ENCODE results near the gene ELMO1. TPM values are rescaled to one million over a fixed set of nuclear protein-coding genes. Genes with fewer than 3 reads are reported as not detected.
"Not testable (repeated sequence)": the region's sequence is repeated elsewhere in the genome, so short reads cannot be mapped to it uniquely, and the experiment has no call there.

ELMO1 gene
- total RNA-seq, 1 experiment from 2014 or later = 8.7 TPM

DNA sequence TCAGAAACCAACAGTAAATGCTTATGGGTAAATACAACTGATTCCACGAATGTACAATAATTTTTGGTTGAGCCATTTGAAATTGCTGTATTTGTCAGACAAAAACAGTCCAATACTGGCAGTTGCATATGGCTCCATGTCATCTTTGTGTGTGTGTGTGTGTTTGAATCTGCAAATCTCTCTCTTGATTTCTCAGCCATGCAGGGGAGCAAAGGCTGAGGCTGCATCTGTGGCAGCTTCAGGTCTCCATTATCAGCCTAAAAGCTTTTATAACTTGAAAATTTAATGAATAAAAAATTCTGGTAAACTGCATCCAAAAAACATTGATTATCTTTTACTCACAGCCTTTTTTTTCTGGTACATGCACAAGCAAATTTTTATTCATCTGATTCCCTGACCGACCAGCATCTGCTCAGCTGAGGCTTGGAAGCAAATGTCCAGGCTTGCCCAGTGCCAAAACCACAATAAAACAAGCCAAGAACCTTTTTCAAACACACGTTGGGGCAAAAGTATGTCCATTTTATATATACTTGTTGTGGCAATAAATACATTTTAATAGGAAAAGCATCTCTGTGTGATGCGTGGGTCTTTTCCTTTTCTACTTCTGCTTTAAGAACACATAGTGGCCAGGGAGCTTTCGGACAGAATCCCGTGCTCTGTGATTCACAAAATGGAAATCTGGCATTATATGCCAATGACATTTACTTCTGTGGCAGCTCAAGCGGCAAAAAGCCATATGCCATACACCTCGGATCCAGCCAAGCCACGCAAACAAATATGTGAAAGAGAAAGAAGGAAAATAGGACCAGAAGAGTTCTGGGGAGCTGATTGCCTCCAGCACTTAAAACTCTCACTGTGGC lies 448.8 kb downstream of the ELMO1 start:
- Histone ChIP-seq H3K4me3 (ENCODE audit: insufficient read depth, low read depth, low read length) (no peak overlapping the region), H3K27me3 (ENCODE audit: control insufficient read depth, insufficient read depth, low read length) (no peaks in the 10 kb centered on the region), H3K36me3 (replicated peaks; ENCODE audit: control insufficient read depth, insufficient read depth, low read length) (no peaks in the 10 kb centered on the region)
- DNase-seq = no peak

- Histone ChIP-seq H3K27me3 (ENCODE audit: control insufficient read depth, insufficient read depth, low read length) (no peaks in the 10 kb centered on the region), H3K36me3 (replicated peaks; ENCODE audit: control insufficient read depth, insufficient read depth, low read length) (no peaks in the 10 kb centered on the region), H3K4me3 (ENCODE audit: insufficient read depth, low read depth, low read length) (no peak overlapping the region)
- DNase-seq = no peak
Observed at GRCh38 chr7:36995776-36996175, 452.9 kb downstream of the ELMO1 start.

DNA sequence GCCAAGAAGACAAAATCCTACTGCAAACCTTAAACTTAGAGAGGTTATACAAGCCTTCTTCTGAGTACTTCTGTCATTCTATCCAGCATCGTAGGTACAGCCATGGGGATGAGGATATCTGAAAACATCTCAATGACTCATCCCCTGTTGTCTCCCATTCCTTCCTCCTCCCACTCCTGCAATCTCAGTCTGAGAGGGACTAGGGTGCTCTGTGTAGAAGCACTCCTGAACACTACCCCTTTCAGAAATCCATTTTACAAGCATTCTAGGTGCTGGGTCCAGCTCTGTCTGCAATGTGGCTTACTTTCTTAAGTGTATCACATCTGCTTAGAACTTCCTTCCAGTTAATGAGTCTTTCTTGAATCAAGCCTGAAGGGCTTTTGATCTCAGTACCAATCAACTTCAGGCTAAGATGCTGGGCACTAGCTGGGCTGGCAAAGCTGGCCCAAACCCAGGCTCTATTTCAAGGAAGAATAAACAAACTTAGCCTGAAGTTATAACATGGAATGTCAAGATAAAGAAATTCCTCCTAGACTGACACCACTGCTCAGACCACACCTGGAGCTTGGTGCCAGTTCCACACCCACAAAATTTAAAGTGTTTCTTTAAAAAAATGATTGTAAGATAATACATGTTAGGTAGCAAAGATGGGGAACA lies 454.1 kb downstream of the ELMO1 start:
- no peak for DNase-seq
- Histone ChIP-seq H3K4me3 (ENCODE audit: insufficient read depth, low read depth, low read length) (no peak overlapping the region), H3K36me3 (replicated peaks; ENCODE audit: control insufficient read depth, insufficient read depth, low read length) (no peaks in the 10 kb centered on the region), H3K27me3 (ENCODE audit: control insufficient read depth, insufficient read depth, low read length) (no peaks in the 10 kb centered on the region)

- peak; percentile 61 for DNase-seq
- Histone ChIP-seq H3K36me3 (replicated peaks; ENCODE audit: control insufficient read depth, insufficient read depth, low read length) (no peaks in the 10 kb centered on the region), H3K4me3 (ENCODE audit: insufficient read depth, low read depth, low read length) (no peak overlapping the region), H3K27me3 (ENCODE audit: control insufficient read depth, insufficient read depth, low read length) (no peaks in the 10 kb centered on the region)
Observed at GRCh38 chr7:36986948-36987724, 461.5 kb downstream of the ELMO1 start.

GRCh38 chr7:36986511-36986933 lies 462.1 kb downstream of the ELMO1 start:
- peak; percentile 30 for DNase-seq
- Histone ChIP-seq H3K36me3 (replicated peaks; ENCODE audit: control insufficient read depth, insufficient read depth, low read length) (no peaks in the 10 kb centered on the region), H3K27me3 (ENCODE audit: control insufficient read depth, insufficient read depth, low read length) (no peaks in the 10 kb centered on the region), H3K4me3 (ENCODE audit: insufficient read depth, low read depth, low read length) (no peak overlapping the region)

GRCh38 chr7:36985866-36986400 lies 462.7 kb downstream of the ELMO1 start:
- Histone ChIP-seq H3K4me3 (ENCODE audit: insufficient read depth, low read depth, low read length) (no peak overlapping the region), H3K27me3 (ENCODE audit: control insufficient read depth, insufficient read depth, low read length) (no peaks in the 10 kb centered on the region), H3K36me3 (replicated peaks; ENCODE audit: control insufficient read depth, insufficient read depth, low read length) (no peaks in the 10 kb centered on the region)
- no peak for DNase-seq

- no peaks in the 10 kb centered on the region for H3K36me3 ChIP-seq (replicated peaks; ENCODE audit: control insufficient read depth, insufficient read depth, low read length)
- H3K4me3 ChIP-seq (ENCODE audit: insufficient read depth, low read depth, low read length) = no peak overlapping the region
- no peak for DNase-seq
- no peaks in the 10 kb centered on the region for H3K27me3 ChIP-seq (ENCODE audit: control insufficient read depth, insufficient read depth, low read length)
Observed at GRCh38 chr7:36985316-36985715, 463.3 kb downstream of the ELMO1 start.

DNA sequence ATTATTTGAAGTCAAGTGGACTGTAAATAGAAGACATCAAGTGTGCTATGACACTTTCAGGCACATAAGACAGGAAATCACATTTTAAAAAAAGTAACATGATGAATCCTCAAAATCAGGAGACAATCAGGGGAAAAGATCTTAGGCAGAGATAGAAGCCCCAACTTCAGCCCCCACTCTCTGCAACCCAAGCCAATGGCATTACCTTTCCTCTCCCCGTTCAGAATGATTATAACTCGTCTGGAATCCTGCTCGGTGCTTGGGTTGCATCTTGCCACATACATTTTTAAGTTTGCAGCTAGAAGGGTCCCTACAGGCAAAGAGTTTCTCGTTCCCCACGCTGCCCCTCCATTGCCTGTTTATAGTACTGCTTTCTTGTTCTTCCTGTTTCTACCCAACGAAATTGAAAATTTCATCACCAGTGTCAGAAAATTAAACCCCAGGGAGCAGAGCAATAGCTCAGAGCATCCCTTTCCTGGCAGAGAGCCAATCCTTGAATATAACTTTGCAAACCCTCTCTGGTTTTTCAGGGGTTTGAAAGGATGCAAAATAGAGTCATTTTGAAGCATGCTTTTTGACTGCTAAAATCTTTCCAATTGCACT lies 463.9 kb downstream of the ELMO1 start:
- no peaks in the 10 kb centered on the region for H3K27me3 ChIP-seq (ENCODE audit: control insufficient read depth, insufficient read depth, low read length)
- DNase-seq = no peak
- H3K4me3 ChIP-seq (ENCODE audit: insufficient read depth, low read depth, low read length) = no peak overlapping the region
- no peaks in the 10 kb centered on the region for H3K36me3 ChIP-seq (replicated peaks; ENCODE audit: control insufficient read depth, insufficient read depth, low read length)

DNA sequence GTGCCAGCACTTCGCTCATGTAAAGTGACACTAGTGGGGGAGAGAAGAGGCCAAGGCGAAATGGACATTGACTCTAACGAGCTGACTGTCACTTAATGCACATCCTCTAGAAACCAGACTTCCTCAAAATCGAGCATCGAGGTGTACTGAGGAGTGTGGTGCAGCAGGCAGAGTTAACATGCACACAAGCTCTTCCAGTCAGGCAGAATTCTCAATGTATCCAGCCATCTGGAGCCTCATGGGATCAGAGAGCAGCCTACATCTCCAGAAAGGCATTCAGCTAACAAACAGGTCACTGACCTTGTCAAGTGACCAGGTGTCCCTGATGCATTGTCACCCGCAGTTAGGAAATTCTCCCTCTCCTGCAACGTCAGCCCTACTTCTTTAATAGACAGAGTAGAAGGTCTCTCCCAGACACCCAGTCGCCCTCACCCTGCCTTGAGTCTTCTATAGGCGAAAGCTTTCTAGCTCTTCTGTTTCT lies 464.6 kb downstream of the ELMO1 start:
- no peaks in the 10 kb centered on the region for H3K27me3 ChIP-seq (ENCODE audit: control insufficient read depth, insufficient read depth, low read length)

GRCh38 chr7:36982766-36983165 lies 465.9 kb downstream of the ELMO1 start:
- no peak overlapping the region for H3K4me3 ChIP-seq (ENCODE audit: insufficient read depth, low read depth, low read length)
- H3K27me3 ChIP-seq (ENCODE audit: control insufficient read depth, insufficient read depth, low read length) = no peaks in the 10 kb centered on the region
- DNase-seq = no peak
- no peaks in the 10 kb centered on the region for H3K36me3 ChIP-seq (replicated peaks; ENCODE audit: control insufficient read depth, insufficient read depth, low read length)

More for the DNA sequence above, 464.6 kb downstream of the ELMO1 start:
- DNase-seq = no peak
- no peaks in the 10 kb centered on the region for H3K36me3 ChIP-seq (replicated peaks; ENCODE audit: control insufficient read depth, insufficient read depth, low read length)
- H3K4me3 ChIP-seq (ENCODE audit: insufficient read depth, low read depth, low read length) = no peak overlapping the region

GRCh38 chr7:36979810-36980248 lies 468.8 kb downstream of the ELMO1 start:
- Histone ChIP-seq H3K36me3 (replicated peaks; ENCODE audit: control insufficient read depth, insufficient read depth, low read length) (no peaks in the 10 kb centered on the region), H3K4me3 (ENCODE audit: insufficient read depth, low read depth, low read length) (no peak overlapping the region), H3K27me3 (ENCODE audit: control insufficient read depth, insufficient read depth, low read length) (no peaks in the 10 kb centered on the region)
- DNase-seq = no peak

- Histone ChIP-seq H3K36me3 (replicated peaks; ENCODE audit: control insufficient read depth, insufficient read depth, low read length) (no peaks in the 10 kb centered on the region), H3K27me3 (ENCODE audit: control insufficient read depth, insufficient read depth, low read length) (no peaks in the 10 kb centered on the region), H3K4me3 (ENCODE audit: insufficient read depth, low read depth, low read length) (no peak overlapping the region)
- no peak for DNase-seq
Observed at GRCh38 chr7:36978461-36978860, 470.2 kb downstream of the ELMO1 start.

DNA sequence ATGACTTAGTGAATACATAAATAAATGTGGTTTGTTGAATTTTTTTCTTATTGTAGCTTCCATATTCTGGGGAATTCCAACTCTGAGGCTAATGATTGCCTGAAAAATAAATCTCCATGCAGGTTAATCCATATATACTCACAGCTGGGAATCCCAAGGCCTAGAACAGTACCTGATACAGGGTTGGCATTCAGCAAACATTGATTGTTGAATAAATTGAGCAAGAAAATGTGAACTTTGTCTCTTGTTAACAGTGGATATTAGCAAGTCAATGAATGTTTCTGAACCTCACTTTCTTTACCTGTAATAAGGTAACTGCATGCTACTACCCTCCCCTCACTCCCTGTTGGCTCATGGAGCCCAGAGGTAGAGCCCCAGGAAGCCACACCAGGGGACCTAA lies 470.8 kb downstream of the ELMO1 start:
- Histone ChIP-seq H3K4me3 (ENCODE audit: insufficient read depth, low read depth, low read length) (no peak overlapping the region), H3K27me3 (ENCODE audit: control insufficient read depth, insufficient read depth, low read length) (no peaks in the 10 kb centered on the region), H3K36me3 (replicated peaks; ENCODE audit: control insufficient read depth, insufficient read depth, low read length) (no peaks in the 10 kb centered on the region)
- no peak for DNase-seq

GRCh38 chr7:36973534-36973933 lies 475.1 kb downstream of the ELMO1 start:
- not testable (repeated sequence) for H3K4me3 ChIP-seq (ENCODE audit: insufficient read depth, low read depth, low read length); DNase-seq

More at GRCh38 chr7:36973534-36973933, 475.1 kb downstream of the ELMO1 start:
- not testable (repeated sequence) for H3K27me3 ChIP-seq (ENCODE audit: control insufficient read depth, insufficient read depth, low read length); H3K36me3 ChIP-seq (replicated peaks; ENCODE audit: control insufficient read depth, insufficient read depth, low read length)

All from H7 (cell line).